ENCODE data around the gene SCLY. TPM values are rescaled to one million over a fixed set of nuclear protein-coding genes. Genes with fewer than 3 reads are reported as not detected.

The SCLY gene
- total RNA-seq, 1 donor from 2014 or later: 49.2 TPM

DNA sequence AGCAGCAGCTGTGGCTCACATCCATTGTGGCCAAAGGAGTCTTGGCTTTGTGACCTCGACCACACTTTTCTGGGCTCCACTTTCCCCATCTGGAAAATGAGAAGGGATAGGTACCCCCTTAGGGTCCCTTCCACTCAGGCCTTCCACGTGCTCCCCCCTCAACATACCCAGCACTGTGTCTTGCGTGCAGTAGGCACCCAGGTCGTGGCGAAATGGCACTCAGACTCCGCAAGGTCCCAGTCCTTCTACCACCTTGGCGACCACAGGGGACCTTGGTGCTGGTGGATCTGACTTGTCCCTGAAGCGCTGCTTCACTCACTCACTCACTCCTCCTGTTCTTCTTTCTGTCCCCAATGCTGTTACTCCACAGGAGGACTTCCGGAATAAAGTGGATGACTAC is 19.9 kb upstream of the SCLY start:
- TF ChIP-seq, protein P1, sequence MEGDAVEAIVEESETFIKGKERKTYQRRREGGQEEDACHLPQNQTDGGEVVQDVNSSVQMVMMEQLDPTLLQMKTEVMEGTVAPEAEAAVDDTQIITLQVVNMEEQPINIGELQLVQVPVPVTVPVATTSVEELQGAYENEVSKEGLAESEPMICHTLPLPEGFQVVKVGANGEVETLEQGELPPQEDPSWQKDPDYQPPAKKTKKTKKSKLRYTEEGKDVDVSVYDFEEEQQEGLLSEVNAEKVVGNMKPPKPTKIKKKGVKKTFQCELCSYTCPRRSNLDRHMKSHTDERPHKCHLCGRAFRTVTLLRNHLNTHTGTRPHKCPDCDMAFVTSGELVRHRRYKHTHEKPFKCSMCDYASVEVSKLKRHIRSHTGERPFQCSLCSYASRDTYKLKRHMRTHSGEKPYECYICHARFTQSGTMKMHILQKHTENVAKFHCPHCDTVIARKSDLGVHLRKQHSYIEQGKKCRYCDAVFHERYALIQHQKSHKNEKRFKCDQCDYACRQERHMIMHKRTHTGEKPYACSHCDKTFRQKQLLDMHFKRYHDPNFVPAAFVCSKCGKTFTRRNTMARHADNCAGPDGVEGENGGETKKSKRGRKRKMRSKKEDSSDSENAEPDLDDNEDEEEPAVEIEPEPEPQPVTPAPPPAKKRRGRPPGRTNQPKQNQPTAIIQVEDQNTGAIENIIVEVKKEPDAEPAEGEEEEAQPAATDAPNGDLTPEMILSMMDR (IDR thresholded peaks at IDR 0.05; ENCODE audit: unreplicated experiment): no peak
- H3K4me3 Mint-ChIP-seq (ENCODE audit: low read depth): no peak overlapping the region
- no peaks in the 10 kb centered on the region for H3K4me1 Mint-ChIP-seq (ENCODE audit: low read depth)
- no peaks in the 10 kb centered on the region for H3K27me3 Mint-ChIP-seq
- H3K36me3 Mint-ChIP-seq (ENCODE audit: insufficient read depth): peaks cover 8% of the 10 kb centered on the region
- no peak overlapping the region for H3K27ac Mint-ChIP-seq
- no peaks in the 10 kb centered on the region for H3K9me3 Mint-ChIP-seq (ENCODE audit: low read depth)
- no peak for DNase-seq (ENCODE audit: low spot score, unreplicated experiment)

DNA sequence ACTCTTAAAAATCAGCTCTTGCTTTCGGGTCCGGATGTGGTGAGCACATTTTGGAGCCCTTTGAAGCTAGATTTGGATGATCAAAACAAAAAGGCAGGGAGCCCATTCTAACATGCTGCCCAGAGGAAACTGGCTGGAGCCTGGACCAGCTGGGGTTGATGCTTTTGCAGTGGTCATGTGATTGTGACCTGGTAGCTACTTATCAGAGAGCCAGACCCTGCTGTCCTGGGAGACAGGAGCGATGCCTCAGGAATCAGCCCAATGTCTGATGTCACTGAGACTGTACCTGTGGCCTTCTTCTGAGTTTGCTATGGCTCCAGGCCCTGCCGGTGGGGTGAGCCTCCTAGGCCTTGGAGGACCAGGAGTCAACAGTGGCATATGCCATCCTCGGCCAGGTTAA is 18.7 kb upstream of the SCLY start:
- Mint-ChIP-seq H3K36me3 (ENCODE audit: insufficient read depth) (peaks cover 15% of the 10 kb centered on the region), H3K27ac (no peak overlapping the region), H3K9me3 (ENCODE audit: low read depth) (peaks cover 3% of the 10 kb centered on the region), H3K4me1 (ENCODE audit: low read depth) (no peaks in the 10 kb centered on the region), H3K4me3 (ENCODE audit: low read depth) (no peak overlapping the region), H3K27me3 (no peaks in the 10 kb centered on the region)
- no peak for DNase-seq (ENCODE audit: low spot score, unreplicated experiment)
- TF ChIP-seq, protein P1 (IDR thresholded peaks at IDR 0.05; ENCODE audit: unreplicated experiment): no peak

DNA sequence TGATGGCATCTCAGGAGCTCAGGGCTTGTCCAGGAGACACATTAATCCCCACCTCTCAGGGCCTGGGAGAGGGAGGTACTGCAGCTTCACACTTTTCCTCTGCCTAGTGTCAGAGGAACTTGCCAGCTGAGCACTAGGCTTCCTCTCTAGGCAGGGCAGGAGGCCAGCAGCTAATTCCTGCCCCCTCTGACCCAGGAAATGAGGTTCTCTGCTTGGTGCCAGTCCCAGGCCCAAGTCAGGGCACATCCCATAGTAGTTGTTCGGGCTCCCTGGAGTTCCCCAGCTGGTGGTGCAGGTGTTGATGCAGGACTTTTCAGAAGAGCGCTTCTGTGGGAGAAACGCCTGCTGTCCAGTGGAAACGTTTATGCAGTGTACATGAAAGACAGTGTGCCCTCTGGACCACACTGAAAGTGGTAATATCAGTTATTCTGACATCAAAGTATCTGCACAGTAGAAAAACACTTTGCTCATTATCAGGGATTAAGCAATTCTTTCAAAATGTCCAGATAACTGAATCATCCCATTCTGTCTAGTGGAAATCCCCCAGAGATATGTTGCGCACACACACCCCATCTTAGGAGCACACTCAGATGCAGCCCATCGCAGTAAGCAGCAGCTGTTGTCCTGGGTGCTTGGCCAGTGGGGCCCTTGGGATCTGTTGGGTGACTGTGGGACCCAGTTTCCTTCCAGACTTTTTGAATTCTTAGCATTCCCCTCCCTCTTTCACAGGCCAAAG is 17.8 kb upstream of the SCLY start:
- no peak overlapping the region for H3K4me3 Mint-ChIP-seq (ENCODE audit: low read depth)
- H3K27ac Mint-ChIP-seq: no peak overlapping the region
- no peaks in the 10 kb centered on the region for H3K27me3 Mint-ChIP-seq
- H3K36me3 Mint-ChIP-seq (ENCODE audit: insufficient read depth): peaks cover 22% of the 10 kb centered on the region
- TF ChIP-seq, protein P1 (IDR thresholded peaks at IDR 0.05; ENCODE audit: unreplicated experiment): no peak
- peaks cover 10% of the 10 kb centered on the region for H3K9me3 Mint-ChIP-seq (ENCODE audit: low read depth)
- no peaks in the 10 kb centered on the region for H3K4me1 Mint-ChIP-seq (ENCODE audit: low read depth)
- no peak for DNase-seq (ENCODE audit: low spot score, unreplicated experiment)

DNA sequence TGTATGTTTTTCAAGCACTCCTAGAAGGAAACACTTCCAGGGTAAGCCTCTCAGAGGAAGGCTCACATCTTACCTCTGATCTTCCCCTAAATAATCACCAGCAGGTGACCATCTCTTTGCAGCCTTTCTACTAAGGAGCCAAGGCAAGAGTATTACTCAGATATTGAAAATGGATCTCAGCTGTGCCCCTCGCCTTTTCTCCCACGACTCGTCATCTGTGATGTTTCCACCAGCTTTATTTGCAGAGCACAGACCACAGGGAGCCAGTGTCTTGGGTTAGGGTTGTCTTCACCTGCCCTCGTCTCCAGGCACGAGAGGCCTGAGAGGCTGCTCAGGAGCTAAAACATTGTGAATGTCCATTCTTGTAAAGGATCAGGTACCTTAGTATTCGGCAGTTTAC is 16.9 kb upstream of the SCLY start:
- H3K36me3 Mint-ChIP-seq (ENCODE audit: insufficient read depth): peaks cover 20% of the 10 kb centered on the region
- TF ChIP-seq, protein P1 (IDR thresholded peaks at IDR 0.05; ENCODE audit: unreplicated experiment): no peak
- H3K9me3 Mint-ChIP-seq (ENCODE audit: low read depth): peaks cover 17% of the 10 kb centered on the region
- no peak for DNase-seq (ENCODE audit: low spot score, unreplicated experiment)
- H3K4me1 Mint-ChIP-seq (ENCODE audit: low read depth): no peaks in the 10 kb centered on the region
- no peak overlapping the region for H3K27ac Mint-ChIP-seq
- no peaks in the 10 kb centered on the region for H3K27me3 Mint-ChIP-seq
- no peak overlapping the region for H3K4me3 Mint-ChIP-seq (ENCODE audit: low read depth)

DNA sequence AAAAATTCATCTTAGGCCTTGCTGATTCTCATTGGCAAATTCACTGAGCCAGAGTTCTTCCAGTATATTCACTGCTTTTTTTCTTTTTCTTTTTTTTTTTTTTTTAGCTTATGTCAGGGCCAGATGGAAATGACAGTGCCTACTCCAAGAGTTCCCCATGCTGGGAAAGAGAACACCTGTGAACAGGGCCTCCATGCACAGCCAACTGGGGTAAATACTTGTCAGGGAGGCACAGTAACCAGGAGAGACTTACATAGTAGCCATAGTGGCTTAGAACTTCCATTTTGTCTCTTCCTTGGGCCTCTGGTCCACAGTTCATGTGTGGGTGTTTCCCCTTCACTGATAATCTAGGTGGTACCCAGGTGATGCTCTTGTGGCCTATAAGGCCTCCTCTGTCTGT is 15.2 kb upstream of the SCLY start:
- no peaks in the 10 kb centered on the region for H3K27me3 Mint-ChIP-seq
- no peak overlapping the region for H3K4me3 Mint-ChIP-seq (ENCODE audit: low read depth)
- peaks cover 17% of the 10 kb centered on the region for H3K9me3 Mint-ChIP-seq (ENCODE audit: low read depth)
- TF ChIP-seq, protein P1 (IDR thresholded peaks at IDR 0.05; ENCODE audit: unreplicated experiment): no peak
- H3K36me3 Mint-ChIP-seq (ENCODE audit: insufficient read depth): peaks cover 20% of the 10 kb centered on the region
- H3K27ac Mint-ChIP-seq: no peak overlapping the region
- no peaks in the 10 kb centered on the region for H3K4me1 Mint-ChIP-seq (ENCODE audit: low read depth)
- no peak for DNase-seq (ENCODE audit: low spot score, unreplicated experiment)

All from progenitor cell of endocrine pancreas (in vitro differentiated cells).